PFSK-1 (cell line): ENCODE data around the gene CD28.

ENCODE experiments used
- POLR2AphosphoS5 ChIP-seq: IDR thresholded peaks from 2 replicates; pipeline ENCODE4 v1.6.1; 2012; ENCODE audit warnings: low read depth, mild to moderate bottlenecking, control low read depth, low read length, moderate library complexity
- SIN3A ChIP-seq: IDR thresholded peaks from 2 replicates; pipeline ENCODE4 v1.6.1; 2012; ENCODE audit warnings: mild to moderate bottlenecking, low read length, moderate library complexity, borderline replicate concordance; ENCODE audit not compliant: insufficient read depth

GRCh38 chr2:203787979-203788378, 81.5 kb downstream of the CD28 start:
- no peak for TF ChIP-seq SIN3A
- no peak for TF ChIP-seq POLR2AphosphoS5
